Transverse colon (tissue), 4 donors: ENCODE measurements around the gene C16orf89.

Experiments
- POLR2A ChIP-seq: fragments of 450-650 bp; IDR thresholded peaks from one replicate; pipeline ENCODE4 v1.6.1; 2016; ENCODE audit warnings: antibody characterized with exemption, mild to moderate bottlenecking, moderate library complexity
- POLR2AphosphoS5 ChIP-seq, 3 donors: sonication (generic); formaldehyde crosslinking; IDR thresholded peaks; one replicate each; pipeline ENCODE4 v1.6.1; 2016; ENCODE audit warnings: antibody characterized with exemption in 3 of 3
- TF ChIP-seq, protein P1 (sequence below), 5 experiments: fragments of 200-600 bp in 3 of 5; fragments of 450-650 bp in 2 of 5; sonication (generic) in 3 of 5; IDR thresholded peaks; 1 replicate in 2 of 5; 2 replicates in 3 of 5; pipeline ENCODE4 v1.5.1; 2016 to 2017; ENCODE audit warnings: antibody characterized with exemption in 5 of 5, inconsistent platforms in 3 of 5, mild to moderate bottlenecking in 2 of 5, moderate library complexity in 1 of 5

DNA sequence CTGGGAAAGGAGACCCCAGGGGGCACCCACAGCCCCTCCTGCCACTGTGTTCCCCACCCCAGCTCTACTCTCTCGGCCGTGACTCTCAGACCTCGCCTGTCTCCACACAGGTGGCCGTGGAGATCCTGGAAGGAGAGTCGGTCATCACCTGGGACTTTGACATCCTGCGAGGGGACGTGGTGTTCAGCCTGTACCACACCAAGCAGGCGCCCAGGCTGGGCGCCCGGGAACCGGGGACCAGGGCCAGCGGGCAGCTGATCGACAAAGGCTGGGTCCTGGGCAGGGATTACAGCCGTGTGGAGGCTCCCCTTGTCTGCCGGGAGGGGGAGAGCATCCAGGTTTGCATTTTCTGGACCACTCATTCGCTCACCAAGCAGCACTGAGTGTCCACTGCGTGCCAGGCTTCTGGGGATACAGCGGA is 57.4 kb downstream of the C16orf89 start:
- TF ChIP-seq, protein P1, sequence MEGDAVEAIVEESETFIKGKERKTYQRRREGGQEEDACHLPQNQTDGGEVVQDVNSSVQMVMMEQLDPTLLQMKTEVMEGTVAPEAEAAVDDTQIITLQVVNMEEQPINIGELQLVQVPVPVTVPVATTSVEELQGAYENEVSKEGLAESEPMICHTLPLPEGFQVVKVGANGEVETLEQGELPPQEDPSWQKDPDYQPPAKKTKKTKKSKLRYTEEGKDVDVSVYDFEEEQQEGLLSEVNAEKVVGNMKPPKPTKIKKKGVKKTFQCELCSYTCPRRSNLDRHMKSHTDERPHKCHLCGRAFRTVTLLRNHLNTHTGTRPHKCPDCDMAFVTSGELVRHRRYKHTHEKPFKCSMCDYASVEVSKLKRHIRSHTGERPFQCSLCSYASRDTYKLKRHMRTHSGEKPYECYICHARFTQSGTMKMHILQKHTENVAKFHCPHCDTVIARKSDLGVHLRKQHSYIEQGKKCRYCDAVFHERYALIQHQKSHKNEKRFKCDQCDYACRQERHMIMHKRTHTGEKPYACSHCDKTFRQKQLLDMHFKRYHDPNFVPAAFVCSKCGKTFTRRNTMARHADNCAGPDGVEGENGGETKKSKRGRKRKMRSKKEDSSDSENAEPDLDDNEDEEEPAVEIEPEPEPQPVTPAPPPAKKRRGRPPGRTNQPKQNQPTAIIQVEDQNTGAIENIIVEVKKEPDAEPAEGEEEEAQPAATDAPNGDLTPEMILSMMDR (IDR thresholded peaks at IDR 0.05): no peak
- no peak for TF ChIP-seq POLR2A
- no peak for TF ChIP-seq POLR2AphosphoS5 (IDR thresholded peaks at IDR 0.05)
